LHCN-M2 (cell line): ENCODE measurements around the gene TSGA10IP. TPM values are rescaled to one million over a fixed set of nuclear protein-coding genes. Genes with fewer than 3 reads are reported as not detected.

Experiments
- DNase-seq: peaks from one replicate; pipeline ENCODE4 v3.0.0-alpha.2; 2012; ENCODE audit warnings: low read depth
- total RNA-seq: library from RNA; depleted of rRNA; stranded (reverse); fragments of >200 nt; gene quantifications from 2 replicates; pipeline ENCODE4 v1.2.3, GENCODE V29; 2014

TSGA10IP gene
- total RNA-seq, 1 experiment from 2014 or later = not detected

DNA sequence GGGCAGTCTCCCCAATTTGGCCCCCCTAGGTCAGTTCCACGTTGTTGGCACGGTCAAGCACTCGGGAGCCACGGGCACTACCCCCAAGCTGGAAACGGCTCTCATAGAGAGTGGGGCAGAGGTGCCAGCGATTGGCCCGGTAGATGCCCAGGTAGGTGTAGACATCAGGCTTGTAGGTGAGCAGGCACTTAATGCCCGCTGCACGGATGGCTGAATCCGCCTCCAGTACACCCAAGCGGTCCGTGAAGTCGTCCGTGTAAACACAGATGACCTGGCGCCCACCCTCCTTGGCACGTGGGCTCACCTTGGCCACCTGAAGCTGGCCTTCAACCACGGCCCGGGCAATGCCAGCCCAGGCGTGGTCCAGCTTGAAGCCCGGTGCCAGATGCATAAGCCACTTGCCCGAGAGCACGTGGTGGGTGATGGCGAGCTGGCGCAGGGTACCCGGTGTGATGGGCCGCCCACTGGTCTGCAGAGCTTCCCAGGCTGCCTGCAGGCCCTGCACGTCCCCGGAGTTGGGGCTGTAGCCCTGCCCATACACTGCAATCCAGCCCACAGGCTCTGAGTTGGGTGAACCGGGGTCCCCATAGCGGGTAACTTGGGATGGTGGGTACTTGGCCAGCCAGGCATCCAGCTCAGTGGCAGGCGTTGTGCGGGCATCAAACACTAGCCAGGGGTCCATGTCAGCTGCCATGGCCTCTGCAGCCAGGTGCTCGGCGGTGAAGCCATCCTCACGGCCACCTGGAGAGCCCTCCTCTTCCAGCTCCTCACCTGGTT, 27.7 kb upstream of the TSGA10IP start:
- DNase-seq = peak; percentile 57

DNA sequence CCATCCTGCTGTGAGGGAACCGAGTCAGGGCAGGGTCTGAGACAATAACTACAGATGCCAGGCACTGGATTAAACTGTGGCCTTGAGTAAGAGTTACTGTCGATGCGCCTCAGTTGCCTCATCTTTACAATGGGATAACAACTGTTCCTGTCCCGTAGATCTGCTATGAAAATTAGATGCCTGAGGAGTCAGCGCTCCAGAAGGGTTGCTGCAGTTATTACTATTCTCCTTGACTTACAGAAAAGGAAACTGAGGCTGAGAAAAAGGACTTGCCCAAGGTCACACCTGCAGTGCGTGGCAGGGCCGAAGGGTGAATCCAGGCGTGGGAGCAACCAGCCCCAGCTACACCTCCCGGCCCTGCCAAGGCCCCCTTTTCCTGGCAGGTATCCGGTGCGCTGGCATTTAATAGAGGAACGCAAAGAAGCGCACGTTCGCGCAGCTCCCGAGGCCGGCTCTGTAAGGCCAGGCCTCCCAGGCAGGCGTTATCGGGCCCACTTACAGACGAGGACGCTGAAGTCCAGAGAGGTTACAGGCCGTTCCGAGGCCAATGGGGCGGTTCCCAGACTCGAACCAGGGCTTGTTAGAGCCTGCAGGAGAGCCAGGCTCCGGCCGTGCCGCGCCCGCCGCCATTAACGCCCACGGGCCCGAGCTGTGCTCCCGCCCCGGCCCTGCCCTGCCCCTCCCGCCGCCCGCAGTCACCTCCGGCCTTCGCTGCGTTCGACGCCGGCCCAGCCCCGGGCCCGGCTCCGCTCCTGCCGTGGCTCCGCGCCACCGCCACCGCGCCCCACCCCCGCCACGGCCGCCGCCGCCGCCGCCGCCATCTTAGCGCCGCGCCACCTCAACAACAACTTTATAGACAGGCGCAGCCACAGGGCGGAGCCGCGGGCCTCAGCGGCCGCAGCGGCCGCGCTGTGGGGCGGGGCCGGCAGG, 26.8 kb upstream of the TSGA10IP start, which contains the start of gene C11orf68:
C11orf68 (minus strand) TSS at position 852 of the 930 bp plus-strand sequence; CDS start at position 821, 31 bp downstream.
- DNase-seq = peak; percentile 56

DNA sequence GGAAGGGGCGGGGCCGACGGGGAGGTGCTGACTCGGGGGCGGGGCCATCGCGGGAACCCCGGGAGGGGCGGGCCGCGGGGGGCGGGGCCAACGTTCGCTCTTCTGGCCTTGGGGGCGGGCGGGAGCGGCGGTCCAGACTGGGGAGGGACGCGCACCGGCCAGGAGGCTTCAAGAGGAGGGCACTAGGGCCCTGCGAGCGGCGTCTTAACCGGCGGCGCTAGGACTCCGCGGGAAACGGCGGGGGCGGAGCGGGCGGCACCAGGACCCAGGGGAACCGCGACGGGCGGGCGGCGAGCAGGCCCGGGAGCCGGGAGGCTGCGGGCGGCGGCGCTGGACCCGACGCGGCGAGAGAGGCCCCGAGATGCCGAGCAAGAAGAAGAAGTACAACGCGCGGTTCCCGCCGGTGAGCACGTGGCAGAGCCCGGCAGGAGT, 26.1 kb upstream of the TSGA10IP start, which contains the start of gene DRAP1:
DRAP1 (plus strand) TSS at position 286 of the 432 bp plus-strand sequence; CDS start at position 362, 76 bp downstream.
- peak; percentile 98 for DNase-seq

DNA sequence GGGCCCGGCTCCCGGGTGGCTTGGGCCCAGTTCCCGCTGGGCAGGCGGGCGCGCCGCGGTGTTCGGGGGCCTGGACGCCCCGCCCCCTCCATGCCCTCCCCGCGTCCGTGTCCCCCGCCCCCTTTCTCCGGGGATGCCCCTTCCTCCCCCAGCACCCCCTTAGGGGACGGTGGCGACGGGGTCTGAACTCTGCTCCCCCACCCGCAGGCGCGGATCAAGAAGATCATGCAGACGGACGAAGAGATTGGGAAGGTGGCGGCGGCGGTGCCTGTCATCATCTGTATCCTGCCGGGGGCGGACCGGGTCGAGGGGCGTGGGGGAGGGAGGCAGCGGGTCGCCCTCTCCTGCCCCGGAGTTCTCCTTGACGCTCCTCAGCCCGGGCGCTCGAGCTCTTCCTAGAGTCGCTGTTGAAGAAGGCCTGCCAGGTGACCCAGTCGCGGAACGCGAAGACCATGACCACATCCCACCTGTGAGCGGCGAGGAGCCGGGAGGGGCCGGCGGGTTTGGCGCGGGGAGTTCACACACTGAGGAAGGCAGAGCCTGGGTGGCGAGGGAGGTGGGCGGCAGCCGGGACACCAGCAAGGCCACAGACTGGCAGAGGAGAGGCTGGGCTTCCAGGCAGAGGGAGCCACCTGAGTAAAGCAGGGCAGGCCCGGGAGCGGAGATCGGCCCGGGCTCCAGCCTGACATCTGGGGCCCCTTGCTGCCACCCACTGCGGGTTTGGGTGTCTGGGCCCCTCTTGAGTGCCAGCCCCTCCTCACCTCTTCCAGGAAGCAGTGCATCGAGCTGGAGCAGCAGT, 25.5 kb upstream of the TSGA10IP start:
- DNase-seq = no peak

DNA sequence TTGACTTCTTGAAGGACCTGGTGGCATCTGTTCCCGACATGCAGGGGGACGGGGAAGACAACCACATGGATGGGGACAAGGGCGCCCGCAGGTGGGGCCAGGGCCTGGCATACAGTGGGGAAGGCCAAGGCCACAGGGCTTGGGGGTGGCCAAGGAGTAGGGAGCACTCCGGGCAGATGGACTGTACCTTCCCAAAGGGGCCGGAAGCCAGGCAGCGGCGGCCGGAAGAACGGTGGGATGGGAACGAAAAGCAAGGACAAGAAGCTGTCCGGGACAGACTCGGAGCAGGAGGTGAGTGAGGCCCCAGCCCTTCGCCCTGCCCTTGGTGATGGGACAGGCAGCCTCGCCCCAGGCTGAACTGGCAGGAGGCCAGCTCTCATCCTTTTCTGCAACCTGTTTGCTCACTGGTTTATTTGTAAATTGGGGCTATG, 24.9 kb upstream of the TSGA10IP start:
- DNase-seq = no peak

DNA sequence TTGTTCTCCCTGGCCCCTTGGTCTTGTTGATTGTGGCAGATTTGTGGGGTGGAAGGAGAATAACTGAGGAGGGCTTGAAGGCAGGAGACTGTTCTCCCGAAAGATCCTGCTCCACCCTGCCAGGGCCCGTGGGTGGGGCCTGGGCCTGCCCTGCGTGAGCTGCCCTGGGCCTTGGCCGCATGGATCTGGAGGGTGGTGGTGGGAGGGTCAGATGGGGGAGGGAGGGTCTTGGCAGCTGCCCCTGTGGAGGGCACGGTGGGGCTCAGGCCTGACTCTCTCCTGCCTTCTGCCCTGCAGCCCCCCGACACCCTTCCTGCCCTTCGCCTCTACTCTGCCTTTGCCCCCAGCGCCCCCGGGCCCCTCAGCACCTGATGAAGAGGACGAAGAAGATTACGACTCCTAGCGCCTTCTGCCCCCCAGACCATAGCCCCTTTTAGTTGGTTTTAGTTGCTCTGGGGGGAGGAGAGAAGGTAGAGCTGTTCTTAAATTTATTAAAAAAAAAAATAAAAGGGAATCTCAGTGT, 24.2 kb upstream of the TSGA10IP start:
- no peak for DNase-seq

DNA sequence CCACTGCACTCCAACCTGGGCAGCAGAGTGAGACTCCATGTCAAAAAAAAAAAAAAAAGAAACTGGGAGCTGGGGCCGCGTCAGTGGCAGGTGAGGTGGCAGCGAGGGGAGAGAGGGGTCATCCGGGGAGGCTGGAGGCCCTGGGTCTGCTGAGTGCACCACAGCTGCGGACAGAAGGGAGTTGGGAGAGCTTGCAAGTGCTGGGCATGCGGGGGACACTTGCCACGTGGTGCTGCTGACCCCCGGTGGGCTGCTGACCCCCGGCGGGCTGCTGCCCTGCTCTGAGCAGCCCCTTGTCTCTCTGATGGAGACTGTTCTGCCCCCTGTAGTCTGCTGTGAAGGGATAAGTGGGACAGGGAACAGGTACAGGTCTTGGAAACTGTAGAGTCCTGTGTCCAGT, 23.4 kb upstream of the TSGA10IP start:
- DNase-seq = no peak

DNA sequence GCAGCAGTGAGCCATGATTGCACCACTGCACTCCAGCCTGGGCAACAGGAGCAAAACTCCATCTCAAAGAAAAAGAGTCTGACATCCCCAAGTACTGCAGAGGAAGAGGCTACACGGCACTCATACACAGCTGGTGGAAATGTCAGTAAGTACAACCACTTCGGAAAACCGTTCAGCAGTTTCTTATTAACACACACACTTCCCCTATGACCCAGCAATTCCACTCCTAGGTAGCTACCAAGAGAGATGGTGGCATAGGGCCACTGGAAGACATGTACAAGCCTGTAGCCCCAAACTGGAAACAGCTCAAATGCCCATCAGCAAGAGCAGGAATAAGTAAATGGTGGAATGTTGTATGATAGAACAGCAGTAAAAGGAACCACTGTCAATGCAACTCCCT, 22.7 kb upstream of the TSGA10IP start:
- DNase-seq = no peak

DNA sequence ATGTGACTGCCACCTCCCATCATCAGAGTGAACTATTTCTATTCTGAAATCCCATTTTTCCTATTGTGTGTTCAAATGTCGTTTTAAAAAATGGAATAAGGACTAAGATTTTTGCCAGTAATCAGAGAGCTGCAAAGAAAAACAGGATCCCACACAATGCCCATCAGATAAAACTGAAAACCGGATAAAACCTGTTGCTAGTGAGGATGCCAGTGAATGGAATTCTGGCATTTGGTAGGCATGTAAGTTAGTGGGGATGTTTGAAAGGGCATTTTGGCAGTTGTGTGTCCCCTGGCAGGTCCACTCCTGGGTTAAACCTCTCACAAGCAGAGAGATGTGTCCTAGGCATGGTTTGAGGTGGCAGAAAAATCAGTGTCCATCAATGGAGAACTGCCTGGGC, 19.9 kb upstream of the TSGA10IP start:
- no peak for DNase-seq

DNA sequence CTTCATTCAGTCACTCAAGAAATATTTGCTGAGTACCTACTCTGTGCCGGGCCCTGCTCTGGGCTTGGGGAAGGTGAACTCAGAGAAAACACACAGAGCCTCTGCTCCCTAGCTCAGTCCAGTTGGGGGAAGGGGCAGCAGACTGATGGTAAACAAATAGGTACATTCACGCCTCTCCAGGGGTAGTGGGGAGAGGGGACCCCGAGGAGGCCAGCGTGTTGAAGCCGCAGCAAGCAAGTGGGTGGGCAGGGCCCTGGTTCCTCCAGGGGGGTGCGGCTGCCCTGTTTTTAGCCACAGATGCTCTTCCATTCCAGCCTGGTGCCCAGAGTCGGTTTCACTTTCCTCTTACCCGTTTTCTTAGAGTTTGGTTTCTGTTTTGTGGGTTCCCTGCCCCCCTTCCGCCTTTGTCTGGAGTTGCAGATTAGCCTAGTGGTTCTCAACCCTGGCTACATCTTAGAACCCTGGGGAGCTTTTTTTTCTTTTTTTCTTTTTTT, 17.3 kb upstream of the TSGA10IP start:
- no peak for DNase-seq

DNA sequence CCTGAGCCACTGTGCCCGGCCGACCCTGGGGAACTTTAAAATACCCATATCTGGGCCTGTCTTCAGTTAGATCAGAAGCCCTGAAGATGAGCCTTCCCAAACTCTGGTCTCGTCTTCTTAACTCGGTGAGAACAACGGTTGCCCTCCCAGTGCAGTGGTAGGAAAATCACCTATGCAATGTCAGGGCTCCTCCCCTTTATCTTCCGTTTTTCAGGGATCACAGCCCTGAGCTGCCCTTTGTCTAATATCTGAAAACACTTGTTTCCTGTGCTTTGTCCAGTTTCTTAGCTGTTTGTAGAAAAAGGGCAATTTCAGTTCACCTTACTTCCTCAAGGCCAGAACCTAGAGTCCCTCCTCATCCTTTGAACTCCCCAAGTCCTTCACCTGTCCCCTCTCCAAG, 16.6 kb upstream of the TSGA10IP start:
- DNase-seq = no peak

DNA sequence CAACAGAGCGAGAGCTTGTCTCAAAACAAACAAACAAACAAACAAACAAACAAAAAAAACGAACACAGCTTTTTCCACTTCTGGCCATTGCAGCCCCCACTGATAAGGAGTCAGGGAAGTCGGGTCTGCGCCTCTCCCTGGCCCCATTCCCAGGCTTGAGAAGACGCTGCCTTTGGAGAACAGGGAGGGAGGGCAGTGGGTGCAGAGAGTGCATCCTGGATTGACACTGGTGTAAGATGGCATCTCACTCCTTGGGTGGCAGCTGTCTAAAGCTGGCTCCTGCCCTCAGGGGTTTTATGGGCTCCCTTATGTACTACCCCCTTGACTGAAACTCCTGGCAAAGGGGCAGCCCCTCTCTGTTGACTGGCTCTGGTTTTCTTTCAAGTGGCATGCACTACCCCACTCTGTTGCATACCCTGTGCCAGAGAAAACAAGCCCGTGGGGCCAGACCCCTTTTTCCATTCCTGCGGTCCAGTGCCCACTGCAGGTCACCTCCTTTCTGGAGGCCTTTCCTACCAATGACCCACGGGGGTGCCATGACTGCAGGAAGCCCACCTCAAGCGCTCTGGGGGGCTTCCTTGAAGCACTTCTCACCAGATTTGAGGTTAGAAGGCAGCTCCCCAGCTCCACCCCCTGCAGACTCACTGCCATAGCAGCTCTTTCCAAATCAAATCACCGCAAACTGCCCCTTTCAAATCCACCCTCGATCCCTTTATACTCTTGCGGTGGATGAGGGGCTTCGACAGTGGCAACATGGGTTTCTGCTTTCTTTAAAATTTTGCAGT, 13.3 kb upstream of the TSGA10IP start:
- no peak for DNase-seq

DNA sequence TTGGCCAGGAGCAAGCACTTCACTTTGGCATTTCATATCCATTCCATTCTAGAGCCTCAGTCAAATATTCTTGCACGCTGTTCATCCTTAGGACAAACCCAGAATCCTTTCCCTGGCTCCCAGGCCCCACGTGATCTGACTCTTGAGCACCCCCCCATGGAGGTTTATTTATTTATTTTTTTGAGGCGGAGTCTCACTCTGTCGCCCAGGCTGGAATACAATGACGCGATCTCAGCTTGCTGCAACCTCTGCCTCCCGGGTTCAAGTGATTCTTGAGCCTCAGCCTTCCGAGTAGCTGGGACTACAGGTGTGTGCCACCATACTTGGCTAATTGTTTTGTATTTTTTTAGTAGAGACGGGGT, 12.7 kb upstream of the TSGA10IP start:
- DNase-seq = no peak

DNA sequence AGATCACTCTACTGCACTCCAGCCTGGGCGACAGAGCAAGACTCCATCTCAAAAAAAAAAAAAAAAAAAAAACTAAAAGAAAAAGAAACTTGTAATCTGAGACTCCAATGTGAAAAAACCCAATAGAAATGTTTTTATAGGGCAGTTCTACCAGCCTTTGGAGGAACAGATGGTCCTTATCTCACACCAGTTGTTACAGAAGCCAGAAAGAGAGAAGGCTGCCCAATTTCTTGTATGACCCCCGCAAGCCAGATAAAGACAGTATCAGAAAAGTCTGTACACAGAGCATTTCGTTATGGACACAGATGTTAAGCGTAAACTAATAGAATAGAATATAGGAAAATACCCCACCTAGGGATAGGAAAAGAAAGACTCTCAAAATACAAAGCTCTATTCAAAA, 11.3 kb upstream of the TSGA10IP start:
- DNase-seq = peak; percentile 55

DNA sequence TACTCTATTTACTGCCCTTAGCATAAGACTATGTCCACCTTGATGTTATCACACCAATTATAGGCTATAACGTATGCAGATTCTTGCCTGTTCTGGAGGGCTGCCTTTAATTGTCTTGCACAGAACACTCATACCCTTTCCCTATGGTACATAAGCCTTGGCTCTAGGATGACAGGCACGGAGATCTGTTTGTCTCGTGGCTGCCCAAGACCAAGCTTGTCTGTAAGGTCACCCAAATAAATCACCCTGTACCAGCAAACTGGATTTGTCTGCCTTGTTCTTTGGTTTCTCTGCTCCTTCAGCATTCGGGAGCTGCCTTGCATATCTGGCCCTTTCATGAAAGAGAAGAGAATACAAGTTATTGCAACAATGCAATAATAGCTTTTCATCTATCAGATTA, 7.5 kb upstream of the TSGA10IP start:
- DNase-seq = no peak

DNA sequence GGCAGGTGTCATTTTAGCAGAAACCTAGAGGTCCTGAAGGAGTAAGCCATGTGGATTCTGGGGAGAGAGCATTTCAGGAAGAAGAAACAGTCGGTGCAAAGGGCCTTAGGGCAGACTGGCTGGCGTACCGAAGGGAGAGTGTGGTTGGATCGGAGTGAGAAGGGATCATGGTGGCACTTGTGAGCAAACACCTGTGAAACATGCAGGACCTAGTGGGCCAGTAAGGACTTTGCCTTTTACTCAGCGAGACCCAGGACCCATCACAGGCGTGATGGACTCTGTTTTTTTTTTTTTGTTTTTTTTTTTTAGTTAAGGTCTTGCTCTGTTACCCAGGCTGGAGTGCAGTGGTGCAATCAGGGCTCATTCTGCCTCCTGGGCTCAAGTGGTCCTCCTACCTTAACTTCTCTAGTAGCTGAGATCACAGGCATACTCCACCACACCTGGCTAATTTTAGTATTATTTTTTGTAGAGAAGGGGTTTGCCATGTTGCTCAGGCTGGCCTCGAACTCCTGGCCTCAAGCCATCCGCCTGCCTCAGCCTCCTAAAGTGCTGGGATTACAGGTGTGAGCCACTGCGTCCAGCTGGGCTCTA, 3.5 kb upstream of the TSGA10IP start:
- DNase-seq = no peak

DNA sequence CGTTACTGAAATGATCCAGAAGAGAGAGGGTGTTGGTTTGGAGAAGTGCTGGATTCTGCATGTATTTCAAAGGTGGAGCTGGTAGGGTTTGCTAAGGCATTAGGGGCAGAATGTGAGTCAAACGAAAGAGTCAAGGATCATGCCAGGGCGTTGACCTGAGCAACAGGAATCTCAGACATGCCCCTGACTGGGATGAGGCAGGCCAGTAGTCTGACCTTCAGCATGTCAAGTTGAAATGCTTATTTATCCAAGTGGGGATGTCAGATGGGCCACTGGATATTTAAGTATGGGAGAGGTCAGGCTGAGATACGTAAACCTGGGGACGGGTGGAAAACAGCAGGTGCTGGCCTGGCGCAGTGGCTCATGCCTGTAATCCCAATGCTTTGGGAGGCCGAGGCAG, 2.7 kb upstream of the TSGA10IP start:
- no peak for DNase-seq

DNA sequence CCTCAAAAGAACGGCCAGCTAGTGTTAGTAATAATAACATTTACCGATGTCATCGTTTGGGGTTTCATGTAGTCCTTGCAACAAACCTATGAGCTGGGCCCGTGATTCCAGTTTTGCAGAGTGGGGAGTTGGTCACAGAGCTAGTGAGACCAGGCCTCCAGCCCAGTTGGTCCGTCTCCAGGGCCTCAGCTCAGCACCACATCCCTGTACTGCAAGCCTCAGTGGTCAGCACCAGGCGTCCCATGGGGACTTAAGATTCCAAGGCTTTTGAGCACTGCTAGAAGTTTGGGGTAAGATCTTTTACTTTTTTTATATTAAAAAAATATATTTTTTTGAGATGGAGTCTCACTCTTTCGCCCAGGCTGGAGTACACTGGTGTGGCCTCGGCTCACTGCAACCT, 1.1 kb upstream of the TSGA10IP start:
- DNase-seq = no peak

DNA sequence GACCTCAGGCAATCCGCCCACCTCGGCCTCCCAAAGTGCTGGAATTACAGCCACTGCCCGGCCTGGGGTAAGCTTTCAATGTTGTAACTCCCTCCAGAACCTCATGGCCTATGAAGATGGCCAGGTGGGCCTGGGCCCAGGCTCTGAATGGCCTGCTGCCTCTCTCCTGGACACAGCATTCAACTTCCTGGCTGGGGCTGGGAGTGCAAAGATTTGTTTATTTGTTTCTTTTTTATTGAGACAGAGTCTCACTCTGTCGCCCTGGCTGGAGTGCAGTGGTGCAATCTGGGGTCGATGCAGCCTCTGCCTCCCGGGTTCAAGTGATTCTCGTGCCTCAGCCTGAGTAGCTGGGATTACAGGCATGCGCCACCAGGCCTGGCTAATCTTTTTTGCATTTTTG, 513 bp upstream of the TSGA10IP start:
- no peak for DNase-seq
